ENCODE data around the gene MTHFD2L. TPM values are rescaled to one million over a fixed set of nuclear protein-coding genes. Genes with fewer than 3 reads are reported as not detected.
"Not testable (repeated sequence)": the region's sequence is repeated elsewhere in the genome, so short reads cannot be mapped to it uniquely, and the experiment has no call there.

The MTHFD2L gene
- total and polyA plus RNA-seq, 4 donors = 27.2 to 48.1 (median 38.3) TPM

GRCh38 chr4:74132188-74132587 is 25.7 kb upstream of the MTHFD2L start:
- H3K27me3 ChIP-seq (ENCODE audit: control insufficient read depth, insufficient read depth, low read length); H3K27ac ChIP-seq (ENCODE audit: low read depth, low read length); DNase-seq (ENCODE audit: low read depth in 4 of 6, low spot score in 6 of 6); H3K4me3 ChIP-seq (ENCODE audit: low read depth, low read length); H3K9me3 ChIP-seq (ENCODE audit: control insufficient read depth, insufficient read depth, low read length); H3K36me3 ChIP-seq (ENCODE audit: control insufficient read depth, insufficient read depth, low read length); H3K4me1 ChIP-seq (ENCODE audit: control insufficient read depth, insufficient read depth, low read length): not testable (repeated sequence)

- Histone ChIP-seq H3K36me3 (ENCODE audit: control insufficient read depth, insufficient read depth, low read length) (no peaks in the 10 kb centered on the region), H3K27me3 (ENCODE audit: control insufficient read depth, insufficient read depth, low read length) (no peaks in the 10 kb centered on the region), H3K9me3 (ENCODE audit: control insufficient read depth, insufficient read depth, low read length) (peaks cover 1% of the 10 kb centered on the region), H3K4me1 (ENCODE audit: control insufficient read depth, insufficient read depth, low read length) (no peaks in the 10 kb centered on the region), H3K27ac (ENCODE audit: low read depth, low read length) (no peak overlapping the region), H3K4me3 (ENCODE audit: low read depth, low read length) (no peak overlapping the region)
- no CpG with 5 or more reads among the region's 1 CpG for WGBS (ENCODE audit: insufficient coverage)
- DNase-seq (ENCODE audit: low read depth in 4 of 6, low spot score in 6 of 6) = no peak
These were observed 25.0 kb upstream of the MTHFD2L start for GRCh38 chr4:74132944-74133343.

GRCh38 chr4:74133786-74134499 is 24.0 kb upstream of the MTHFD2L start:
- no peaks in the 10 kb centered on the region for H3K36me3 ChIP-seq (ENCODE audit: control insufficient read depth, insufficient read depth, low read length)
- peak in 4 of 6 donors; percentile 59 to 88 (median 72) for DNase-seq (ENCODE audit: low read depth in 4 of 6, low spot score in 6 of 6)

GRCh38 chr4:74134500-74134852 is 23.4 kb upstream of the MTHFD2L start:
- H3K4me3 ChIP-seq (ENCODE audit: low read depth, low read length) = no peak overlapping the region
- no peaks in the 10 kb centered on the region for H3K27me3 ChIP-seq (ENCODE audit: control insufficient read depth, insufficient read depth, low read length)
- no peaks in the 10 kb centered on the region for H3K4me1 ChIP-seq (ENCODE audit: control insufficient read depth, insufficient read depth, low read length)
- no CpG with 5 or more reads among the region's 2 CpGs for WGBS (ENCODE audit: insufficient coverage)
- peaks cover 1% of the 10 kb centered on the region for H3K9me3 ChIP-seq (ENCODE audit: control insufficient read depth, insufficient read depth, low read length)
- no peak overlapping the region for H3K27ac ChIP-seq (ENCODE audit: low read depth, low read length)
- DNase-seq (ENCODE audit: low read depth in 4 of 6, low spot score in 6 of 6) = no peak
- no peaks in the 10 kb centered on the region for H3K36me3 ChIP-seq (ENCODE audit: control insufficient read depth, insufficient read depth, low read length)

More at GRCh38 chr4:74133786-74134499, 24.0 kb upstream of the MTHFD2L start:
- Histone ChIP-seq H3K4me1 (ENCODE audit: control insufficient read depth, insufficient read depth, low read length) (no peaks in the 10 kb centered on the region), H3K27me3 (ENCODE audit: control insufficient read depth, insufficient read depth, low read length) (no peaks in the 10 kb centered on the region), H3K27ac (ENCODE audit: low read depth, low read length) (no peak overlapping the region), H3K4me3 (ENCODE audit: low read depth, low read length) (no peak overlapping the region), H3K9me3 (ENCODE audit: control insufficient read depth, insufficient read depth, low read length) (peaks cover 1% of the 10 kb centered on the region)
- WGBS (ENCODE audit: insufficient coverage) = 25% methylated on average over 3 of the region's 8 CpGs

GRCh38 chr4:74146581-74147129 is 11.3 kb upstream of the MTHFD2L start:
- no peak for DNase-seq (ENCODE audit: low read depth in 4 of 6, low spot score in 6 of 6)
- Histone ChIP-seq H3K27me3 (ENCODE audit: control insufficient read depth, insufficient read depth, low read length) (no peaks in the 10 kb centered on the region), H3K4me1 (ENCODE audit: control insufficient read depth, insufficient read depth, low read length) (no peaks in the 10 kb centered on the region), H3K27ac (ENCODE audit: low read depth, low read length) (no peak overlapping the region), H3K4me3 (ENCODE audit: low read depth, low read length) (no peak overlapping the region), H3K36me3 (ENCODE audit: control insufficient read depth, insufficient read depth, low read length) (no peaks in the 10 kb centered on the region), H3K9me3 (ENCODE audit: control insufficient read depth, insufficient read depth, low read length) (no peaks in the 10 kb centered on the region)
- 100% methylated on average over 1 of the region's 4 CpGs for WGBS (ENCODE audit: insufficient coverage)

- H3K4me3 ChIP-seq (ENCODE audit: low read depth, low read length) = no peak overlapping the region
- no peaks in the 10 kb centered on the region for H3K4me1 ChIP-seq (ENCODE audit: control insufficient read depth, insufficient read depth, low read length)
- no peak for DNase-seq (ENCODE audit: low read depth in 4 of 6, low spot score in 6 of 6)
- no peaks in the 10 kb centered on the region for H3K9me3 ChIP-seq (ENCODE audit: control insufficient read depth, insufficient read depth, low read length)
- no peaks in the 10 kb centered on the region for H3K36me3 ChIP-seq (ENCODE audit: control insufficient read depth, insufficient read depth, low read length)
- no peak overlapping the region for H3K27ac ChIP-seq (ENCODE audit: low read depth, low read length)
- no CpG with 5 or more reads among the region's 2 CpGs for WGBS (ENCODE audit: insufficient coverage)
- H3K27me3 ChIP-seq (ENCODE audit: control insufficient read depth, insufficient read depth, low read length) = no peaks in the 10 kb centered on the region
These were observed 9.7 kb upstream of the MTHFD2L start for GRCh38 chr4:74148205-74148604.

- Histone ChIP-seq H3K4me3 (ENCODE audit: low read depth, low read length) (no peak overlapping the region), H3K27me3 (ENCODE audit: control insufficient read depth, insufficient read depth, low read length) (no peaks in the 10 kb centered on the region), H3K27ac (ENCODE audit: low read depth, low read length) (no peak overlapping the region), H3K9me3 (ENCODE audit: control insufficient read depth, insufficient read depth, low read length) (no peaks in the 10 kb centered on the region), H3K36me3 (ENCODE audit: control insufficient read depth, insufficient read depth, low read length) (no peaks in the 10 kb centered on the region), H3K4me1 (ENCODE audit: control insufficient read depth, insufficient read depth, low read length) (no peaks in the 10 kb centered on the region)
- peak in 3 of 6 donors; percentile 20 to 87 (median 68) for DNase-seq (ENCODE audit: low read depth in 4 of 6, low spot score in 6 of 6)
These were observed 5.1 kb upstream of the MTHFD2L start for GRCh38 chr4:74152836-74153235.

- H3K4me1 ChIP-seq (ENCODE audit: control insufficient read depth, insufficient read depth, low read length) = no peaks in the 10 kb centered on the region
- H3K4me3 ChIP-seq (ENCODE audit: low read depth, low read length) = no peak overlapping the region
- no peaks in the 10 kb centered on the region for H3K9me3 ChIP-seq (ENCODE audit: control insufficient read depth, insufficient read depth, low read length)
- H3K36me3 ChIP-seq (ENCODE audit: control insufficient read depth, insufficient read depth, low read length) = no peaks in the 10 kb centered on the region
- H3K27ac ChIP-seq (ENCODE audit: low read depth, low read length) = no peak overlapping the region
- no peaks in the 10 kb centered on the region for H3K27me3 ChIP-seq (ENCODE audit: control insufficient read depth, insufficient read depth, low read length)
- no CpG with 5 or more reads among the region's 2 CpGs for WGBS (ENCODE audit: insufficient coverage)
- no peak for DNase-seq (ENCODE audit: low read depth in 4 of 6, low spot score in 6 of 6)
These were observed 1.4 kb upstream of the MTHFD2L start for GRCh38 chr4:74156521-74156920.

GRCh38 chr4:74157154-74157553 is 764 bp upstream of the MTHFD2L start:
- DNase-seq (ENCODE audit: low read depth in 4 of 6, low spot score in 6 of 6) = no peak
- Histone ChIP-seq H3K4me3 (ENCODE audit: low read depth, low read length) (peak overlapping the region; percentile 76), H3K4me1 (ENCODE audit: control insufficient read depth, insufficient read depth, low read length) (no peaks in the 10 kb centered on the region), H3K27me3 (ENCODE audit: control insufficient read depth, insufficient read depth, low read length) (no peaks in the 10 kb centered on the region), H3K9me3 (ENCODE audit: control insufficient read depth, insufficient read depth, low read length) (no peaks in the 10 kb centered on the region), H3K27ac (ENCODE audit: low read depth, low read length) (peak overlapping the region; percentile 94), H3K36me3 (ENCODE audit: control insufficient read depth, insufficient read depth, low read length) (no peaks in the 10 kb centered on the region)
- 0% methylated on average over 1 of the region's 2 CpGs for WGBS (ENCODE audit: insufficient coverage)

GRCh38 chr4:74158466-74159142 is 686 bp downstream of the MTHFD2L start:
- 5% methylated on average over 5 of the region's 15 CpGs for WGBS (ENCODE audit: insufficient coverage)
- Histone ChIP-seq H3K27ac (ENCODE audit: low read depth, low read length) (peak overlapping the region; percentile 94), H3K9me3 (ENCODE audit: control insufficient read depth, insufficient read depth, low read length) (no peaks in the 10 kb centered on the region)

More at GRCh38 chr4:74158466-74159142, 686 bp downstream of the MTHFD2L start:
- Histone ChIP-seq H3K4me1 (ENCODE audit: control insufficient read depth, insufficient read depth, low read length) (no peaks in the 10 kb centered on the region), H3K36me3 (ENCODE audit: control insufficient read depth, insufficient read depth, low read length) (no peaks in the 10 kb centered on the region), H3K4me3 (ENCODE audit: low read depth, low read length) (peak overlapping the region; percentile 76), H3K27me3 (ENCODE audit: control insufficient read depth, insufficient read depth, low read length) (no peaks in the 10 kb centered on the region)
- DNase-seq (ENCODE audit: low read depth in 4 of 6, low spot score in 6 of 6) = peak in 4 of 6 donors; percentile 11 to 54 (median 34)

All from spinal cord (tissue), 10 donors.